GM12891 (cell line): ENCODE measurements around the gene CDK18.

Experiments used
- POLR2A ChIP-seq: IDR thresholded peaks from 2 replicates; pipeline ENCODE4 v1.6.1; 2011; ENCODE audit warnings: low read depth, low read length, control low read depth
- POLR2AphosphoS5 ChIP-seq: IDR thresholded peaks from 2 replicates; pipeline ENCODE4 v1.6.1; 2011; ENCODE audit warnings: low read depth, low read length, control low read depth
- POU2F2 ChIP-seq: IDR thresholded peaks from 2 replicates; pipeline ENCODE4 v1.6.1; 2011; ENCODE audit warnings: low read depth, mild to moderate bottlenecking, control low read depth, low read length, moderate library complexity
- TAF1 ChIP-seq: IDR thresholded peaks from 2 replicates; pipeline ENCODE4 v1.6.1; 2011; ENCODE audit warnings: low read depth, low read length, control low read depth

DNA sequence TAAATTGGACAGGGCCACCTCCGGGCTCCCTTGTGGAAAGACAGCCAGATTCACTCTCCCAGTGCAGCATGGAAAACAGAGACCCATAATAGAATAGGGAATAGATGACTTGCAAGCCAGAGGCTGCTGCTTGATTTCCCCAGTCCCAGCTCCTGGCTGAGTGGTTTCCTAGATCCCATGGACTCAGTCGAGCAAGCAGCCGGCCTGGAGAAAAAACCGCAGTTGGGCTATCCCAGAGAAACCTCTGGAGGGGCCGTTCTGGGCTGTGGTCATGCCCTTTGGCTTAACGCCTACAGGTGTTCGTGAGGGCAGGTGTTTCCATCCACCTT is 65.7 kb downstream of the CDK18 start:
- TF ChIP-seq TAF1 (no peak), POLR2A (no peak), POLR2AphosphoS5 (no peak), POU2F2 (no peak)
